Suppressor macrophage treated with lipopolysaccharide for 1 hour (primary cell): ENCODE results near the gene DLGAP4.

Experiments used
- DNase-seq, 3 donors: peaks; one replicate each; pipeline ENCODE4 v3.0.0-alpha.2; 2020 to 2022

Gene DLGAP4

GRCh38 chr20:36461600-36462439 lies 155.7 kb downstream of the DLGAP4 start:
- DNase-seq = peak; percentile 57 to 78 (median 66)

GRCh38 chr20:36462440-36463211 lies 156.5 kb downstream of the DLGAP4 start:
- DNase-seq = peak; percentile 64 to 82 (median 76)

- DNase-seq = no peak
Measured at GRCh38 chr20:36463212-36464061, 157.3 kb downstream of the DLGAP4 start.

GRCh38 chr20:36465109-36466080 lies 159.3 kb downstream of the DLGAP4 start:
- DNase-seq = peak; percentile 84 to 89 (median 85)

GRCh38 chr20:36466089-36466488 lies 159.9 kb downstream of the DLGAP4 start:
- DNase-seq = no peak

- DNase-seq = peak in 1 of 3 donors; percentile 17
Measured at GRCh38 chr20:36467076-36467999, 161.2 kb downstream of the DLGAP4 start.

- no peak for DNase-seq
Measured at GRCh38 chr20:36468149-36469000, 162.2 kb downstream of the DLGAP4 start.

- no peak for DNase-seq
Measured at GRCh38 chr20:36469973-36470372, 163.8 kb downstream of the DLGAP4 start.

GRCh38 chr20:36471885-36472636 lies 165.9 kb downstream of the DLGAP4 start:
- no peak for DNase-seq

GRCh38 chr20:36472637-36473090 lies 166.5 kb downstream of the DLGAP4 start:
- DNase-seq = no peak

GRCh38 chr20:36473164-36473563 lies 167.0 kb downstream of the DLGAP4 start:
- no peak for DNase-seq

GRCh38 chr20:36474563-36474962 lies 168.4 kb downstream of the DLGAP4 start:
- DNase-seq = peak in 1 of 3 donors; percentile 22

- DNase-seq = peak in 1 of 3 donors; percentile 31
Measured at GRCh38 chr20:36475054-36475453, 168.9 kb downstream of the DLGAP4 start.

GRCh38 chr20:36477475-36477874 lies 171.3 kb downstream of the DLGAP4 start:
- DNase-seq = no peak

GRCh38 chr20:36478137-36478905 lies 172.2 kb downstream of the DLGAP4 start:
- no peak for DNase-seq

- DNase-seq = no peak
Measured at GRCh38 chr20:36479938-36480337, 173.8 kb downstream of the DLGAP4 start.

- no peak for DNase-seq
Measured at GRCh38 chr20:36480456-36481048, 174.4 kb downstream of the DLGAP4 start.
